AML-193 (cell line): ENCODE results near the gene SMPD4.
"Not testable (repeated sequence)": the region's sequence is repeated elsewhere in the genome, so short reads cannot be mapped to it uniquely, and the experiment has no call there.

Experiments used
- DNase-seq, 2 experiments: peaks; one replicate each; lab custom pipeline; 2025; lab: John Stamatoyannopoulos, UW

SMPD4 gene, protein sequence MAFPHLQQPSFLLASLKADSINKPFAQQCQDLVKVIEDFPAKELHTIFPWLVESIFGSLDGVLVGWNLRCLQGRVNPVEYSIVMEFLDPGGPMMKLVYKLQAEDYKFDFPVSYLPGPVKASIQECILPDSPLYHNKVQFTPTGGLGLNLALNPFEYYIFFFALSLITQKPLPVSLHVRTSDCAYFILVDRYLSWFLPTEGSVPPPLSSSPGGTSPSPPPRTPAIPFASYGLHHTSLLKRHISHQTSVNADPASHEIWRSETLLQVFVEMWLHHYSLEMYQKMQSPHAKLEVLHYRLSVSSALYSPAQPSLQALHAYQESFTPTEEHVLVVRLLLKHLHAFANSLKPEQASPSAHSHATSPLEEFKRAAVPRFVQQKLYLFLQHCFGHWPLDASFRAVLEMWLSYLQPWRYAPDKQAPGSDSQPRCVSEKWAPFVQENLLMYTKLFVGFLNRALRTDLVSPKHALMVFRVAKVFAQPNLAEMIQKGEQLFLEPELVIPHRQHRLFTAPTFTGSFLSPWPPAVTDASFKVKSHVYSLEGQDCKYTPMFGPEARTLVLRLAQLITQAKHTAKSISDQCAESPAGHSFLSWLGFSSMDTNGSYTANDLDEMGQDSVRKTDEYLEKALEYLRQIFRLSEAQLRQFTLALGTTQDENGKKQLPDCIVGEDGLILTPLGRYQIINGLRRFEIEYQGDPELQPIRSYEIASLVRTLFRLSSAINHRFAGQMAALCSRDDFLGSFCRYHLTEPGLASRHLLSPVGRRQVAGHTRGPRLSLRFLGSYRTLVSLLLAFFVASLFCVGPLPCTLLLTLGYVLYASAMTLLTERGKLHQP

DNA sequence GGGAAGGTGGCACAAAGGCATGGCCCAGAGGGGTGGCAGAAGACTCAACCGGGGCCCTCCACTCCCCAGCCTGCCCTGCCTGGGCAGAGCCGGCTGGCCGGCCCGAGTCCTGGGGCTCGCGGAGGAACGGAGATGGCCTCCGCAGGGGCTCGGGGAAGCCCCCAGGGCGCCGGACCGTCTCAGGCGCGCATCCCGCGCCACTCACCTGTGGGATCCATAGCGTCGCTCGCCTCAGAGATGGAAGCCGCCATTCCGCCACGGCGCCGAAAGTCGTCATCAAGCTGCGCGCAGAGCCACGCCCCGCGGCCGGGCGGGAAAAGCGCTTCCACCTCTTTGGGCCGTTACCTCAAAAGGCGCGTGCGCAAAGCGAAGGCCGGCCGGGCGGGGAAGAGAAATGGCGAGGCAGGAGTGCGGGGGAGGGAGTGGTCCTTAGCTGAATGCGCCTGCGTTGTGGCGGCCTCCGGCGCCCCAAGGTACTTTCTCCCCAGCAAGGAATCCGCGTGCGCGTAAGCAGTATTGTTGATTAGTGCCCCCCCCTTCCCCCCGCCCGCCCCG, at the start of gene SMPD4:
Gene SMPD4, minus strand, starts transcription at position 278 of the 555 bp plus-strand sequence. CDS start 5,010 bp downstream, outside the sequence.
- DNase-seq: peak; percentile 77 to 80

DNA sequence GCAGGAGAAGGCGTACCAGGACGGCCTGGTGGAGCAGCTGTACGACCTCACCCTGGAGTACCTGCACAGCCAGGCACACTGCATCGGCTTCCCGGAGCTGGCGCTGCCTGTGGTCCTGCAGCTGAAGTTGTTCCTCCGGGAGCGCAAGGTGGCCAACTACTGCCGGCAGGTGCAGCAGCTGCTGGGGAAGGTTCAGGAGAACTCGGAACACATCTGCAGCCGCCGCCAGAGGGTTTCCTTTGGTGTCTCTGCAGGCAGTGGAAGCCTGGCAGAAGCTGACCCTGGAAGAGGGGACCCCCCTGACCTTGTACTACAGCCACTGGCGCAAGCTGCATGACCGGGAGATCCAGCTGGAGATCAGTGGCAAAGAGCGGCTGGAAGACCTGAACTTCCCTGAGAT, 49.5 kb upstream of the SMPD4 start:
- not testable (repeated sequence) for DNase-seq

- DNase-seq: not testable (repeated sequence)
Observed at GRCh38 chr2:130230376-130230775, 49.0 kb upstream of the SMPD4 start.

- not testable (repeated sequence) for DNase-seq
Observed at GRCh38 chr2:130229161-130229510, 47.7 kb upstream of the SMPD4 start.

- not testable (repeated sequence) for DNase-seq
Observed at GRCh38 chr2:130228467-130229160, 47.2 kb upstream of the SMPD4 start.

DNA sequence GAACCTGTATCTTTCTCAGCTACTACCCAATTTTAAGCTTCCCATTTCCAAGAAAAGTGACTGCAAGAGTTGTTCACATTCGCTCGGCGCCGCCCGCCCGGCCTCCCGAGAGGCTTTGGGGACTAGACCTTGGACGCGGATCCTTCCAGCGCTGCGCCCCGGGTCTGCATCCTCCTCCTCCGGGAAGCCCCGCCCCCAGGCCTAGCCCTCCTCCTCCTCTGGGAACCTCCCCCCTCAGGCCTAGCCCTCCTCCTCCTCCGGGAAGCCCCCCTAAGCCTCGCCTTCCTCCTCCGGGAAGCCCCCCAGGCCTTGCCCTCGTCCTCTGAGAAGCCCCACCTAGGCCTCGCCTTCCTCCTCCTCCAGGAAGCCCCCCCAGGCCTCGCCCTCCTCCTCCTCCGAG, 46.6 kb upstream of the SMPD4 start:
- not testable (repeated sequence) for DNase-seq

DNA sequence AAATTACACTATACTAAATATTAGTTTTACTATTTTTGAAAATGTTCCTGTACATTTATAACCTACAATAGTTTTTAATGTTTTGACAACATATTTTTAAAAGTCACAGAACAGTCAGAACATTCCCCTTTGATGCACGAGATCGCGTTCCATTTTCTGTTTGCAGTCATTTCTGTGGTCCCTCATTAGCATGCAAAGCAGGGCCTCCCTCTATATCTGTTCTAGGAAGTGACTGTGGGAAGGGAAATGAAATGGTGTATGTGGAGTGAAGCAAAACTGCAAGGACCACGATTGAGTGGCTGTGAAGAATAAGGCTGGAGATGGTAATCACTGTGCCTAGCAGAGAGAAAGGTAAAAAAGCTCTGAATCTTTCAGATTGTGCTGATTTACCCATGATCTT, 41.1 kb upstream of the SMPD4 start:
- DNase-seq: not testable (repeated sequence)

- not testable (repeated sequence) for DNase-seq
Observed at GRCh38 chr2:130220505-130220904, 39.1 kb upstream of the SMPD4 start.

DNA sequence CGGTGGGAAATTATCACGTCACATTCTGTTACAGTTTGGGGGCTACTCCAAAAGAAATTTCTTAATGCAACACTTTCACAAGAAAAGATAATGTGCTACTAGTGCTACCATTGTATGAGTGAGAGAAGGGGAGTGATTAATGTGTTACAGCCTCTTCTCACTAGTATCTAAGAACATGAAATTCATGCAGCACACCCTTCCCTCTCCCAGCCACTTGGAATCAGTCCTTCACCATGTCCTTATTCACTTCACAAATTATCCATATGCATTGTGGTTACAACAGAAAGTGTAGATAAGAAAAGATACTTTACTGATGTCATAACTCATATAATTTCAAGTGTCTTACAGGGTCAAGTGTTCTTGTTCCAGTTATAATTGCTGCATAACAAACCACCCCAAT, 37.7 kb upstream of the SMPD4 start:
- not testable (repeated sequence) for DNase-seq

- DNase-seq: not testable (repeated sequence)
Observed at GRCh38 chr2:130207051-130207450, 25.6 kb upstream of the SMPD4 start.

DNA sequence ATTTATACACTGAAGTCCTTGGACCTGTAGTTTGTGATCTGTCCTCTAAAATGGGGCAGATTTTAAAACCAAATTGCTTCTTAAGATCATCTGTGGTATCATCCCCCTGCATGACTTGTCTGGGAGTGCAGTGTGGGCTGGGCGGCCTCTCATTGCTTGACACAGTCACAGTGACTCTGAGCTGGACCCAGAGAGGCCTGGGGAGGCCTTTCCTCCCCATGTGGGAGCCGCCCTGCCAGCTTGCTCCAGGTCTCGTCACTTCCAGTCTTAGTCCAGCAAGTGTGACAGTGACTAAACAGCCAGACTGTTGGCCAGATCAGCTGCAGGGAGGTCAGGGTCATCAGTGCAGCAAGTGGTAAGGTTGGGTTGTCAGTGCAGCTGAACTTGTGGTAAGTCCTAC, 21.7 kb upstream of the SMPD4 start:
- not testable (repeated sequence) for DNase-seq

- not testable (repeated sequence) for DNase-seq
Observed at GRCh38 chr2:130202518-130202917, 21.1 kb upstream of the SMPD4 start.

DNA sequence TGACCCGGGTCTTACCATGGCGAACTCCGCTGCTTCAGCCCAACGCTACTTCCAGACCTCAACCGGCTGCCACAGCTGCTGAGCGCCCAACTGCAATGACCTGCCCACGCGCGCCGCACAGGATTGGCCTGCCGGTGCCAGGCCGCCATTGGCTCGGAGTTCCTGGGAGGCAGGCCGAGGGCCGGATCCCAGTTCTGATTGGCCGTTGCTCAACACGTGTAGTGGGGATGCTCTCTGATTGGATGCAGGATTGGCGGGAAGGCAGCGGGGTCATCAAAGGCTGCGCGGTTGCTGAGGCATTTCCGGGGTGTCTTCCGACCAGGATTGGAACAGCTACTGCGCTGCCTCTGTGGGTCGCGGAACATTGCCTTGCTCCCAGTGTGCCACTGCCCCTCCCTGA, 16.9 kb upstream of the SMPD4 start, which contains the start of gene TUBA3E:
Gene TUBA3E, minus strand, starts transcription at position 97 of the 400 bp plus-strand sequence. Its CDS starts 79 bp downstream, at position 18.
- DNase-seq: no peak

GRCh38 chr2:130196052-130196451, 14.7 kb upstream of the SMPD4 start:
- not testable (repeated sequence) for DNase-seq

GRCh38 chr2:130195089-130195635, 13.8 kb upstream of the SMPD4 start:
- not testable (repeated sequence) for DNase-seq

GRCh38 chr2:130193824-130194223, 12.4 kb upstream of the SMPD4 start:
- not testable (repeated sequence) for DNase-seq

- DNase-seq: not testable (repeated sequence)
Observed at GRCh38 chr2:130192451-130192850, 11.0 kb upstream of the SMPD4 start.

GRCh38 chr2:130191319-130191718, 9.9 kb upstream of the SMPD4 start:
- not testable (repeated sequence) for DNase-seq

DNA sequence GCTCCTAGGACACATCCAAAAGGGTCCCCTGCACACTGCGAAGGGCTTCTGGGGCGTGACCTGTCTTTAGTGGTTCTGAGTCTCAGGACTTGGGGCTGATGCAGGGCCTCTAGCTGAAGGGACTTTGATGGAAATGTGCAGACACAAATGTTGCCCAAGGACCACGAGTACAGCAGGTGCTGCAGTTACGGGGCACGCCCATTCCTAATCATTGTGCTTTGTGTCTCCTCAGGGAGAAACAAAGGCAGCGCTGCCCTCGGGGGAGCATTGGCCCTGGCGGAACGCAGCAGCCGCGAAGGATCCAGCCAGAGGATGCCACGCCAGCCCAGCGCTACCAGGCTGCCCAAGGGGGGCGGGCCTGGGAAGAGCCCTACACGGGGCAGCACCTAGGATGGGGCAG, 8.8 kb upstream of the SMPD4 start:
- DNase-seq: no peak

- DNase-seq: not testable (repeated sequence)
Observed at GRCh38 chr2:130188958-130189357, 7.6 kb upstream of the SMPD4 start.
